ENCODE measurements around the gene REM2. TPM values are rescaled to one million over a fixed set of nuclear protein-coding genes. Genes with fewer than 3 reads are reported as not detected.

Gene REM2
- total and polyA plus RNA-seq, 2 donors (not counting 1 experiment from before 2014, with no cell fraction given): 0.06 to 0.17 TPM

- Histone ChIP-seq H3K27me3 (ENCODE audit: control insufficient read depth, insufficient read depth, low read length) (no peaks in the 10 kb centered on the region), H3K4me1 (ENCODE audit: control insufficient read depth, extremely low read depth, insufficient read depth, low read length) (peaks cover 10% of the 10 kb centered on the region), H3K36me3 (ENCODE audit: control insufficient read depth, insufficient read depth, low read length) (peaks cover 1% of the 10 kb centered on the region), H3K27ac (ENCODE audit: insufficient read depth, low read length) (no peak overlapping the region), H3K9me3 (ENCODE audit: control insufficient read depth, insufficient read depth, low read depth, low read length) (no peaks in the 10 kb centered on the region), H2AFZ (ENCODE audit: low read length) (no peak overlapping the region), H3K9ac (ENCODE audit: insufficient read depth, low read length) (no peak overlapping the region), H3K4me2 (ENCODE audit: extremely low read depth, insufficient read depth, low read length) (no peak overlapping the region), H3K4me3 (replicated peaks in 1 of 4; ENCODE audit: control extremely low read depth in 1 of 4, insufficient read depth in 1 of 4, low read depth in 3 of 4, low read length in 4 of 4) (no peak overlapping the region), H4K20me1 (ENCODE audit: control insufficient read depth, extremely low read depth, insufficient read depth, low read length) (no peaks in the 10 kb centered on the region), H3K79me2 (ENCODE audit: control insufficient read depth, insufficient read depth, low read length) (no peaks in the 10 kb centered on the region)
- TF ChIP-seq EZH2 (IDR thresholded peaks at IDR 0.05; ENCODE audit: low read length, missing control alignments): no peak
- no peak for TF ChIP-seq CTCF (conservative IDR thresholded peaks at IDR 0.05 in 1 of 2, IDR thresholded peaks at IDR 0.05 in 1 of 2; ENCODE audit: low read depth in 1 of 2, low read length in 2 of 2)
- DNase-seq (ENCODE audit: low read depth in 2 of 2): no peak
Observed at GRCh38 chr14:22896356-22896755, 13.3 kb downstream of the REM2 start.

- no peak overlapping the region for H3K4me2 ChIP-seq (ENCODE audit: extremely low read depth, insufficient read depth, low read length)
- H3K9me3 ChIP-seq (ENCODE audit: control insufficient read depth, insufficient read depth, low read depth, low read length): no peaks in the 10 kb centered on the region
- no peaks in the 10 kb centered on the region for H3K79me2 ChIP-seq (ENCODE audit: control insufficient read depth, insufficient read depth, low read length)
- H3K4me1 ChIP-seq (ENCODE audit: control insufficient read depth, extremely low read depth, insufficient read depth, low read length): peaks cover 10% of the 10 kb centered on the region
- TF ChIP-seq EZH2 (IDR thresholded peaks at IDR 0.05; ENCODE audit: low read length, missing control alignments): no peak
- TF ChIP-seq CTCF (conservative IDR thresholded peaks at IDR 0.05 in 1 of 2, IDR thresholded peaks at IDR 0.05 in 1 of 2; ENCODE audit: low read depth in 1 of 2, low read length in 2 of 2): no peak
- no peaks in the 10 kb centered on the region for H3K27me3 ChIP-seq (ENCODE audit: control insufficient read depth, insufficient read depth, low read length)
- H2AFZ ChIP-seq (ENCODE audit: low read length): no peak overlapping the region
- no peaks in the 10 kb centered on the region for H4K20me1 ChIP-seq (ENCODE audit: control insufficient read depth, extremely low read depth, insufficient read depth, low read length)
- H3K9ac ChIP-seq (ENCODE audit: insufficient read depth, low read length): no peak overlapping the region
- no peak overlapping the region for H3K4me3 ChIP-seq (replicated peaks in 1 of 4; ENCODE audit: control extremely low read depth in 1 of 4, insufficient read depth in 1 of 4, low read depth in 3 of 4, low read length in 4 of 4)
- no peak overlapping the region for H3K27ac ChIP-seq (ENCODE audit: insufficient read depth, low read length)
- no peak for DNase-seq (ENCODE audit: low read depth in 2 of 2)
- peaks cover 5% of the 10 kb centered on the region for H3K36me3 ChIP-seq (ENCODE audit: control insufficient read depth, insufficient read depth, low read length)
Observed at GRCh38 chr14:22896760-22897159, 13.7 kb downstream of the REM2 start.

- DNase-seq (ENCODE audit: low read depth in 2 of 2): no peak
- Histone ChIP-seq H3K4me3 (replicated peaks in 1 of 4; ENCODE audit: control extremely low read depth in 1 of 4, insufficient read depth in 1 of 4, low read depth in 3 of 4, low read length in 4 of 4) (no peak overlapping the region), H3K4me2 (ENCODE audit: extremely low read depth, insufficient read depth, low read length) (no peak overlapping the region), H3K9ac (ENCODE audit: insufficient read depth, low read length) (no peak overlapping the region), H2AFZ (ENCODE audit: low read length) (no peak overlapping the region), H3K27ac (ENCODE audit: insufficient read depth, low read length) (no peak overlapping the region), H4K20me1 (ENCODE audit: control insufficient read depth, extremely low read depth, insufficient read depth, low read length) (no peaks in the 10 kb centered on the region), H3K27me3 (ENCODE audit: control insufficient read depth, insufficient read depth, low read length) (no peaks in the 10 kb centered on the region), H3K9me3 (ENCODE audit: control insufficient read depth, insufficient read depth, low read depth, low read length) (no peaks in the 10 kb centered on the region), H3K36me3 (ENCODE audit: control insufficient read depth, insufficient read depth, low read length) (peaks cover 9% of the 10 kb centered on the region), H3K4me1 (ENCODE audit: control insufficient read depth, extremely low read depth, insufficient read depth, low read length) (peaks cover 10% of the 10 kb centered on the region), H3K79me2 (ENCODE audit: control insufficient read depth, insufficient read depth, low read length) (no peaks in the 10 kb centered on the region)
- TF ChIP-seq CTCF (conservative IDR thresholded peaks at IDR 0.05 in 1 of 2, IDR thresholded peaks at IDR 0.05 in 1 of 2; ENCODE audit: low read depth in 1 of 2, low read length in 2 of 2) (no peak), EZH2 (IDR thresholded peaks at IDR 0.05; ENCODE audit: low read length, missing control alignments) (no peak)
Observed at GRCh38 chr14:22897357-22897756, 14.3 kb downstream of the REM2 start.
